Upper lobe of left lung (tissue), 6 donors: ENCODE measurements around the gene KLHL8. TPM values are rescaled to one million over a fixed set of nuclear protein-coding genes. Genes with fewer than 3 reads are reported as not detected.

Source experiments
- ATAC-seq, 2 donors: fragments of 200-7000 bp; cut with Tn5 transposase; one replicate each; pipeline ENCODE4 v1.9.1; 2022; ENCODE audit warnings: mild to moderate bottlenecking in 2 of 2, moderate library complexity in 2 of 2; ENCODE audit not compliant: low FRiP score in 2 of 2
- DNase-seq, 2 donors: peaks; one replicate each; pipeline ENCODE4 v3.0.0-alpha.2; 2019 to 2020
- H3K27ac ChIP-seq, 4 donors: fragments of 200-600 bp; sonication (generic); one replicate each; pipeline ENCODE4 v1.5.1; 2016 to 2019
- H3K27me3 ChIP-seq, 4 donors: fragments of 200-600 bp; sonication (generic); one replicate each; pipeline ENCODE4 v1.5.1; 2017 to 2019
- H3K36me3 ChIP-seq, 4 donors: fragments of 200-600 bp; sonication (generic); one replicate each; pipeline ENCODE4 v1.5.1; 2016 to 2019
- H3K4me1 ChIP-seq, 4 donors: fragments of 200-600 bp; sonication (generic); one replicate each; pipeline ENCODE4 v1.5.1; 2018 to 2019
- H3K4me3 ChIP-seq, 4 donors: fragments of 200-600 bp; sonication (generic); one replicate each; pipeline ENCODE4 v1.5.1; 2017 to 2019; ENCODE audit warnings: mild to moderate bottlenecking in 2 of 4, moderate library complexity in 1 of 4
- H3K9me3 ChIP-seq, 4 donors: fragments of 200-600 bp; sonication (generic); one replicate each; pipeline ENCODE4 v1.5.1; 2018 to 2019
- CTCF ChIP-seq, 6 experiments: fragments of 450-650 bp in 4 of 6; fragments of 200-600 bp in 2 of 6; sonication (generic) in 2 of 6; IDR thresholded peaks; one replicate each; pipeline ENCODE4 v1.5.1; 2016 to 2019; ENCODE audit warnings: antibody characterized with exemption in 6 of 6
- EP300 ChIP-seq, 4 donors: sonication (generic); formaldehyde crosslinking; IDR thresholded peaks; one replicate each; pipeline ENCODE4 v1.5.1; 2017; ENCODE audit warnings: antibody characterized with exemption in 4 of 4, control low read depth in 2 of 4
- POLR2A ChIP-seq, 4 donors: fragments of 450-650 bp; IDR thresholded peaks; one replicate each; pipeline ENCODE4 v1.5.1; 2016 to 2017; ENCODE audit warnings: antibody characterized with exemption in 4 of 4, mild to moderate bottlenecking in 2 of 4
- POLR2AphosphoS5 ChIP-seq, 2 donors: sonication (generic); formaldehyde crosslinking; IDR thresholded peaks; one replicate each; pipeline ENCODE4 v1.5.1; 2017; ENCODE audit warnings: antibody characterized with exemption in 2 of 2
- WGBS, 2 donors: methylation state at CpG; one replicate each; pipeline ENCODE4 v1.1.5; 2017 to 2018; 5-methylcytosine and 5-hydroxymethylcytosine counted together
- total RNA-seq, 6 donors: library from RNA; depleted of rRNA in 4 of 6; stranded (reverse); fragments of >200 nt in 4 of 6; gene quantifications; one replicate each; pipeline versions ENCODE4 v1.1.0 to v1.2.1, GENCODE V29; 2016 to 2021
- donor health status: DM: no; HTN: no; CAD: no; lungs with moderate emphysema.
- donor health status: DM: no; HTN: yes; CAD: no; lungs with severe emphysema.

KLHL8 gene
- total RNA-seq, 6 donors from 2014 or later: 8.2 to 18.8 (median 11.9) TPM

- ATAC-seq (no peak), DNase-seq (no peak)
- Histone ChIP-seq H3K4me3 (no peak overlapping the region), H3K4me1 (peaks cover 7 to 60% (median 33%) of the 10 kb centered on the region in 4 donors), H3K27me3 (no peaks in the 10 kb centered on the region), H3K36me3 (peaks cover 11 to 71% (median 35%) of the 10 kb centered on the region in 4 donors), H3K9me3 (no peaks in the 10 kb centered on the region), H3K27ac (peak overlapping the region in 3 of 4 donors; percentile 2 to 41 (median 36))
- WGBS, 2 donors: 64 to 80% methylated on average over 8 of the region's 8 CpGs
- TF ChIP-seq POLR2A (IDR thresholded peaks at IDR 0.05) (no peak), CTCF (IDR thresholded peaks at IDR 0.05) (no peak), EP300 (IDR thresholded peaks at IDR 0.05) (no peak), POLR2AphosphoS5 (IDR thresholded peaks at IDR 0.05) (no peak)
These were observed 103.2 kb downstream of the KLHL8 start for GRCh38 chr4:87117051-87117731.

- Histone ChIP-seq H3K4me3 (no peak overlapping the region), H3K27me3 (no peaks in the 10 kb centered on the region), H3K36me3 (peaks cover 11 to 79% (median 36%) of the 10 kb centered on the region in 4 donors), H3K4me1 (peaks cover 0 to 55% (median 27%) of the 10 kb centered on the region in 4 donors), H3K27ac (peak overlapping the region in 1 of 4 donors; percentile 21), H3K9me3 (no peaks in the 10 kb centered on the region)
- WGBS, 2 donors: 72 to 80% methylated on average over 1 of the region's 1 CpG
- TF ChIP-seq CTCF (IDR thresholded peaks at IDR 0.05) (no peak), POLR2A (IDR thresholded peaks at IDR 0.05) (no peak), EP300 (IDR thresholded peaks at IDR 0.05) (no peak), POLR2AphosphoS5 (IDR thresholded peaks at IDR 0.05) (no peak)
- no peak for DNase-seq
- no peak for ATAC-seq
These were observed 104.2 kb downstream of the KLHL8 start for GRCh38 chr4:87116231-87116630.

GRCh38 chr4:87114245-87115062 lies 106.0 kb downstream of the KLHL8 start:
- H3K36me3 ChIP-seq: peaks cover 11 to 69% (median 36%) of the 10 kb centered on the region in 4 donors
- WGBS, 2 donors: 90 to 94% methylated on average over 14 to 24 of the region's 24 CpGs
- peaks cover 0 to 40% (median 15%) of the 10 kb centered on the region in 4 donors for H3K4me1 ChIP-seq
- no peak for ATAC-seq
- no peak overlapping the region for H3K27ac ChIP-seq
- no peaks in the 10 kb centered on the region for H3K9me3 ChIP-seq
- no peak for TF ChIP-seq CTCF (IDR thresholded peaks at IDR 0.05)
- no peak for TF ChIP-seq POLR2A (IDR thresholded peaks at IDR 0.05)
- no peak for TF ChIP-seq EP300 (IDR thresholded peaks at IDR 0.05)
- no peak for TF ChIP-seq POLR2AphosphoS5 (IDR thresholded peaks at IDR 0.05)
- H3K4me3 ChIP-seq: no peak overlapping the region
- DNase-seq: peak in 1 of 2 donors; percentile 54
- H3K27me3 ChIP-seq: no peaks in the 10 kb centered on the region

GRCh38 chr4:87112063-87112462 lies 108.4 kb downstream of the KLHL8 start:
- ATAC-seq: no peak
- Histone ChIP-seq H3K9me3 (no peaks in the 10 kb centered on the region), H3K4me3 (no peak overlapping the region), H3K27ac (peak overlapping the region in 1 of 4 donors; percentile 19), H3K27me3 (no peaks in the 10 kb centered on the region), H3K36me3 (peaks cover 11 to 71% (median 35%) of the 10 kb centered on the region in 4 donors), H3K4me1 (peaks cover 9 to 17% (median 15%) of the 10 kb centered on the region in 4 donors)
- TF ChIP-seq POLR2A (IDR thresholded peaks at IDR 0.05) (no peak), EP300 (IDR thresholded peaks at IDR 0.05) (no peak), POLR2AphosphoS5 (IDR thresholded peaks at IDR 0.05) (no peak), CTCF (IDR thresholded peaks at IDR 0.05) (no peak)
- 62 to 72% methylated on average over 4 of the region's 4 CpGs for WGBS, 2 donors
- no peak for DNase-seq

Other genes starting within 250 kb of the KLHL8 start
- gene HSD17B13, start 102.3 kb upstream of the KLHL8 start, total RNA-seq: 10 to 100 TPM in 1 of 6 donors, 1 to 10 TPM in 2, under 1 TPM in 3; 0.30 to 16.7 (median 1.7) TPM
- gene HSD17B11, start 170.6 kb upstream of the KLHL8 start, total RNA-seq: 100 to 1,000 TPM in 3 of 6 donors, 10 to 100 TPM in 3; 24.4 to 166 (median 93.2) TPM
- gene NUDT9, start 202.0 kb upstream of the KLHL8 start, total RNA-seq: 10 to 100 TPM; 11.5 to 44.8 (median 31.0) TPM